ENCODE measurements around the gene NEMP2.

The NEMP2 gene

GRCh38 chr2:190501702-190502407 is 32.7 kb downstream of the NEMP2 start:
- peaks cover 10% of the 10 kb centered on the region for H3K4me1 ChIP-seq (ENCODE audit: control insufficient read depth, low read length)
- H3K9me3 ChIP-seq (ENCODE audit: control insufficient read depth, insufficient read depth, low read length): no peaks in the 10 kb centered on the region
- H3K9me2 ChIP-seq (replicated peaks; ENCODE audit: control insufficient read depth, low read length): no peaks in the 10 kb centered on the region
- no peaks in the 10 kb centered on the region for H3K27me3 ChIP-seq (ENCODE audit: control insufficient read depth, low read length)
- no peak overlapping the region for H3K4me2 ChIP-seq (ENCODE audit: low read length)
- no peaks in the 10 kb centered on the region for H3K79me2 ChIP-seq (ENCODE audit: control insufficient read depth, low read length)
- no peak overlapping the region for H3K27ac ChIP-seq (ENCODE audit: low read depth, low read length)
- no peak overlapping the region for H3K4me3 ChIP-seq (ENCODE audit: low read length)
- H3F3A ChIP-seq (ENCODE audit: control insufficient read depth, insufficient read depth): no peaks in the 10 kb centered on the region
- no peaks in the 10 kb centered on the region for H4K20me1 ChIP-seq (ENCODE audit: control insufficient read depth, insufficient read depth, low read depth, low read length)
- TF ChIP-seq CTCF (IDR thresholded peaks at IDR 0.05; ENCODE audit: low read depth, low read length, poor library complexity, severe bottlenecking) (no peak), EZH2phosphoT487 (IDR thresholded peaks at IDR 0.05; ENCODE audit: borderline replicate concordance, low read length) (no peak)
- peaks cover 63% of the 10 kb centered on the region for H3K36me3 ChIP-seq (ENCODE audit: control insufficient read depth, low read length)

DNA sequence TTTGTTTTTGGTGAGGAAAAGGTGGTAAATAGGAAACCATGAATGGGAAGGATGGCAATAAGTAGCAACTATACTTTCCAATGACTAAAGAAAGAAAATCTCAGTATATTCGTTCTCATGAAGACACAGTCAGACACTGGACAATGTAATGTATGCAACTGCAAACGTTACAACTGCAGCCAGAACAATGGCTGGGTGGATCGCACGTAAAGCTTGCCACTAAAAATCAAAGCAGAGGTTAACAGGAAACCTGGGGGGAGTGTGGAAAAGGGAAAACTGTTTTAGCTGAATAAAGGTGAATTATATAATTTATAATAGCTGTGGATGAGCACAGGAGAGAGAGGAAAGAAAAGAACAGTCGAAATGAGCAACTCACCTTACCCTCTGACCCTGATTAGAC is 33.3 kb downstream of the NEMP2 start:
- no peak for TF ChIP-seq EZH2phosphoT487 (IDR thresholded peaks at IDR 0.05; ENCODE audit: borderline replicate concordance, low read length)
- no peak for TF ChIP-seq CTCF (IDR thresholded peaks at IDR 0.05; ENCODE audit: low read depth, low read length, poor library complexity, severe bottlenecking)
- Histone ChIP-seq H4K20me1 (ENCODE audit: control insufficient read depth, insufficient read depth, low read depth, low read length) (no peaks in the 10 kb centered on the region), H3K9me2 (replicated peaks; ENCODE audit: control insufficient read depth, low read length) (no peaks in the 10 kb centered on the region), H3K4me2 (ENCODE audit: low read length) (no peak overlapping the region), H3K9me3 (ENCODE audit: control insufficient read depth, insufficient read depth, low read length) (no peaks in the 10 kb centered on the region), H3K27ac (ENCODE audit: low read depth, low read length) (no peak overlapping the region), H3K36me3 (ENCODE audit: control insufficient read depth, low read length) (peaks cover 59% of the 10 kb centered on the region), H3F3A (ENCODE audit: control insufficient read depth, insufficient read depth) (no peaks in the 10 kb centered on the region), H3K4me1 (ENCODE audit: control insufficient read depth, low read length) (peaks cover 4% of the 10 kb centered on the region), H3K27me3 (ENCODE audit: control insufficient read depth, low read length) (no peaks in the 10 kb centered on the region), H3K4me3 (ENCODE audit: low read length) (no peak overlapping the region), H3K79me2 (ENCODE audit: control insufficient read depth, low read length) (no peaks in the 10 kb centered on the region)

DNA sequence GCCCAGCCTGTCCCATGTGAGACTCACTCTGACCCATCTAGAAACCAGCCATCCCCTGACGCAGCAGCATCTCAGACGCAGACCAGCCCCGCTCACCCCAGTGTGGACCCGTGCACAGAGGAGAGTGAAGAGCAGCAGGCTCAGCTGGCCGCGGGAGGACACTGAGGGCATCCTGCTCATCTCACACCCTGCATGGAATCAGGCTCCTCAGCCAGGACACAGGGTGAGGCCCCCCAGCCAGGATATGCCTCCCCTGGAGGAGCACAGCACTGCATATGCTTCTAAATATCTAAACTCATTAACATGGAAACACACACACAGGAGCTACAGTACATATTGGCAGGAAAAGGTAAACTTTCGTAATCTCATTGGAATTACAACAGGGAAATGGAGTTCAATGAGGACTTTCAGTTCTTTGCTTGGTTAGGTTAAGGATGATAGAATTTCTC is 34.4 kb downstream of the NEMP2 start:
- Histone ChIP-seq H3K4me3 (ENCODE audit: low read length) (no peak overlapping the region), H3K27ac (ENCODE audit: low read depth, low read length) (no peak overlapping the region), H3K4me1 (ENCODE audit: control insufficient read depth, low read length) (no peaks in the 10 kb centered on the region), H3F3A (ENCODE audit: control insufficient read depth, insufficient read depth) (no peaks in the 10 kb centered on the region), H3K9me3 (ENCODE audit: control insufficient read depth, insufficient read depth, low read length) (no peaks in the 10 kb centered on the region), H3K4me2 (ENCODE audit: low read length) (no peak overlapping the region), H3K79me2 (ENCODE audit: control insufficient read depth, low read length) (no peaks in the 10 kb centered on the region), H4K20me1 (ENCODE audit: control insufficient read depth, insufficient read depth, low read depth, low read length) (no peaks in the 10 kb centered on the region), H3K27me3 (ENCODE audit: control insufficient read depth, low read length) (no peaks in the 10 kb centered on the region), H3K9me2 (replicated peaks; ENCODE audit: control insufficient read depth, low read length) (no peaks in the 10 kb centered on the region), H3K36me3 (ENCODE audit: control insufficient read depth, low read length) (peaks cover 47% of the 10 kb centered on the region)
- TF ChIP-seq EZH2phosphoT487 (IDR thresholded peaks at IDR 0.05; ENCODE audit: borderline replicate concordance, low read length) (no peak), CTCF (IDR thresholded peaks at IDR 0.05; ENCODE audit: low read depth, low read length, poor library complexity, severe bottlenecking) (no peak)

All from DOHH2 (cell line).